Activated CD4-positive, alpha-beta T cell treated with anti-CD3 and anti-CD28 coated beads, Interleukin-2, amount 10 ng/mL, durations not matched to agents 7 days and 5 days (primary cell): ENCODE measurements around the gene BCL7A. TPM values are rescaled to one million over a fixed set of nuclear protein-coding genes. Genes with fewer than 3 reads are reported as not detected.
"Not testable (repeated sequence)": the region's sequence is repeated elsewhere in the genome, so short reads cannot be mapped to it uniquely, and the experiment has no call there.

Source experiments
- CTCF ChIA-PET: fragments of 350-600 bp; sonication (Branson Sonifier 250); formaldehyde crosslinking; loops from one replicate; lab custom pipeline; 2021; ENCODE audit warnings: antibody characterized with exemption; lab: Charles Lee
- POLR2A ChIA-PET: fragments of 350-600 bp; sonication (Branson Sonifier 250); formaldehyde crosslinking; loops from one replicate; lab custom pipeline; 2021; ENCODE audit warnings: antibody characterized with exemption; lab: Charles Lee
- DNase-seq: peaks from one replicate; pipeline ENCODE4 v3.0.0-alpha.2; 2020
- H3K27ac Mint-ChIP-seq: one replicate; pipeline ENCODE4 v1.8.0; 2021; ENCODE audit warnings: mild to moderate bottlenecking, moderate library complexity, mixed read lengths
- H3K27me3 Mint-ChIP-seq: one replicate; pipeline ENCODE4 v1.8.0; 2021; ENCODE audit warnings: mixed read lengths
- H3K36me3 Mint-ChIP-seq: one replicate; pipeline ENCODE4 v1.8.0; 2021; ENCODE audit warnings: low read depth, mixed read lengths
- H3K4me1 Mint-ChIP-seq: one replicate; pipeline ENCODE4 v1.8.0; 2021; ENCODE audit warnings: mixed read lengths
- H3K4me3 Mint-ChIP-seq: one replicate; pipeline ENCODE4 v1.8.0; 2021; ENCODE audit warnings: mild to moderate bottlenecking, moderate library complexity, mixed read lengths
- H3K9me3 Mint-ChIP-seq: one replicate; pipeline ENCODE4 v1.8.0; 2021; ENCODE audit warnings: mixed read lengths
- total RNA-seq, 2 experiments: library from RNA; stranded (reverse); gene quantifications; one replicate each; pipeline ENCODE4 v1.2.3, GENCODE V29; 2021

Gene BCL7A
- total RNA-seq, 2 experiments from 2014 or later = 8.5 to 8.7 TPM

GRCh38 chr12:122100568-122100967 lies 78.9 kb downstream of the BCL7A start:
- POLR2A ChIA-PET = interaction anchor here (0.5 kb wide), 1 partner anchor 17 kb away, joined by 3 read pairs; no protein-coding TSS in a partner anchor

GRCh38 chr12:122102331-122102730 lies 80.6 kb downstream of the BCL7A start:
- CTCF ChIA-PET = interaction anchor here (0.5 to 1.2 kb wide), 2 partner anchors 12 to 20 kb away, joined by 3 to 5 read pairs; no protein-coding TSS in a partner anchor
- POLR2A ChIA-PET = interaction anchor here (0.6 kb wide), 1 partner anchor 165 kb away, joined by 3 read pairs; no protein-coding TSS in a partner anchor
- Mint-ChIP-seq H3K4me3 (no peak overlapping the region), H3K27me3 (no peaks in the 10 kb centered on the region), H3K27ac (no peak overlapping the region), H3K9me3 (no peaks in the 10 kb centered on the region), H3K36me3 (peaks cover 18% of the 10 kb centered on the region), H3K4me1 (peaks cover 73% of the 10 kb centered on the region)
- no peak for DNase-seq

More at GRCh38 chr12:122100568-122100967, 78.9 kb downstream of the BCL7A start:
- Mint-ChIP-seq H3K9me3 (no peaks in the 10 kb centered on the region), H3K4me1 (peaks cover 69% of the 10 kb centered on the region), H3K27me3 (no peaks in the 10 kb centered on the region), H3K27ac (peak overlapping the region; percentile 76), H3K36me3 (peaks cover 15% of the 10 kb centered on the region), H3K4me3 (no peak overlapping the region)
- no peak for DNase-seq
- CTCF ChIA-PET = no interaction called here

- Mint-ChIP-seq H3K4me3 (no peak overlapping the region), H3K27me3 (no peaks in the 10 kb centered on the region), H3K27ac (peak overlapping the region; percentile 14), H3K4me1 (peaks cover 72% of the 10 kb centered on the region), H3K36me3 (peaks cover 20% of the 10 kb centered on the region), H3K9me3 (no peaks in the 10 kb centered on the region)
- POLR2A ChIA-PET = interaction anchor here (0.9 to 1.1 kb wide), 2 partner anchors 22 to 26 kb away, joined by 3 read pairs; partner anchors contain the start of gene MLXIP
- DNase-seq = no peak
- CTCF ChIA-PET = interaction anchor here (0.6 kb wide), 2 partner anchors 26 to 177 kb away, joined by 3 to 4 read pairs; no protein-coding TSS in a partner anchor
These were observed 83.2 kb downstream of the BCL7A start for GRCh38 chr12:122104844-122105243.

GRCh38 chr12:122105496-122105895 lies 83.8 kb downstream of the BCL7A start:
- Mint-ChIP-seq H3K27ac (peak overlapping the region; percentile 50), H3K4me3 (peak overlapping the region; percentile 12), H3K4me1 (peaks cover 69% of the 10 kb centered on the region), H3K36me3 (peaks cover 20% of the 10 kb centered on the region)
- not testable (repeated sequence) for H3K27me3 Mint-ChIP-seq, DNase-seq, H3K9me3 Mint-ChIP-seq
- POLR2A ChIA-PET = interaction anchor here (0.9 to 1.1 kb wide), 2 partner anchors 23 to 27 kb away, joined by 3 read pairs; partner anchors contain the start of gene MLXIP
- CTCF ChIA-PET = interaction anchor here (0.6 kb wide), 4 partner anchors 16 to 183 kb away, joined by 3 to 4 read pairs (median 3); no protein-coding TSS in a partner anchor

- CTCF ChIA-PET = interaction anchor here (1.0 to 1.3 kb wide), 5 partner anchors 11 to 305 kb away, joined by 3 to 4 read pairs (median 3); no protein-coding TSS in a partner anchor
- POLR2A ChIA-PET = no interaction called here
- H3K4me1 Mint-ChIP-seq = peaks cover 65% of the 10 kb centered on the region
These were observed 85.2 kb downstream of the BCL7A start for GRCh38 chr12:122106843-122107242.

GRCh38 chr12:122107261-122107660 lies 85.6 kb downstream of the BCL7A start:
- CTCF ChIA-PET = interaction anchor here (0.6 to 1.3 kb wide), 6 partner anchors 11 to 1134 kb away, joined by 3 to 4 read pairs (median 3); no protein-coding TSS in a partner anchor
- no peak overlapping the region for H3K27ac Mint-ChIP-seq
- POLR2A ChIA-PET = no interaction called here
- no peaks in the 10 kb centered on the region for H3K9me3 Mint-ChIP-seq
- DNase-seq = no peak
- H3K4me3 Mint-ChIP-seq = no peak overlapping the region
- H3K27me3 Mint-ChIP-seq = no peaks in the 10 kb centered on the region
- peaks cover 67% of the 10 kb centered on the region for H3K4me1 Mint-ChIP-seq
- peaks cover 18% of the 10 kb centered on the region for H3K36me3 Mint-ChIP-seq

More at GRCh38 chr12:122106843-122107242, 85.2 kb downstream of the BCL7A start:
- H3K27me3 Mint-ChIP-seq = no peaks in the 10 kb centered on the region
- H3K4me3 Mint-ChIP-seq = no peak overlapping the region
- peaks cover 19% of the 10 kb centered on the region for H3K36me3 Mint-ChIP-seq
- H3K27ac Mint-ChIP-seq = no peak overlapping the region
- no peaks in the 10 kb centered on the region for H3K9me3 Mint-ChIP-seq
- no peak for DNase-seq

GRCh38 chr12:122111089-122111641 lies 89.5 kb downstream of the BCL7A start:
- H3K27ac Mint-ChIP-seq = no peak overlapping the region
- H3K27me3 Mint-ChIP-seq = no peaks in the 10 kb centered on the region
- H3K9me3 Mint-ChIP-seq = no peaks in the 10 kb centered on the region
- H3K4me3 Mint-ChIP-seq = no peak overlapping the region
- ChIA-PET POLR2A (no interaction called here), CTCF (no interaction called here)
- H3K4me1 Mint-ChIP-seq = peaks cover 42% of the 10 kb centered on the region
- H3K36me3 Mint-ChIP-seq = peaks cover 5% of the 10 kb centered on the region
- DNase-seq = no peak

Other genes starting within 250 kb of the BCL7A start
- 100 to 1,000 TPM; 132 to 148 TPM for gene RHOF, start 228.2 kb upstream of the BCL7A start, total RNA-seq
- gene SETD1B, start 217.9 kb upstream of the BCL7A start, total RNA-seq = 10 to 100 TPM; 32.6 to 34.1 TPM
- not detected for gene HPD, start 163.0 kb upstream of the BCL7A start, total RNA-seq
- gene PSMD9, start 133.1 kb upstream of the BCL7A start, total RNA-seq = 10 to 100 TPM; 60.0 to 62.0 TPM
- gene CFAP251, start 103.3 kb upstream of the BCL7A start, total RNA-seq = under 1 TPM; 0.30 to 0.52 TPM
- gene MLXIP, start 56.9 kb downstream of the BCL7A start, total RNA-seq = 10 to 100 TPM; 45.7 to 46.8 TPM
- not detected for gene IL31, start 152.3 kb downstream of the BCL7A start, total RNA-seq
- gene LRRC43, start 161.2 kb downstream of the BCL7A start, total RNA-seq = not detected
- under 1 TPM; 0.50 to 0.71 TPM for gene B3GNT4, start 181.8 kb downstream of the BCL7A start, total RNA-seq
- 10 to 100 TPM; 36.1 to 37.7 TPM for gene DIABLO, start 204.2 kb downstream of the BCL7A start, total RNA-seq
- 10 to 100 TPM; 29.7 to 33.1 TPM for gene VPS33A, start 244.6 kb downstream of the BCL7A start, total RNA-seq